Kidney tubule cell (primary cell): ENCODE results near the gene MXD3.

Experiments used
- DNase-seq: peaks from one replicate; pipeline ENCODE4 v3.0.0-alpha.2; 2018; ENCODE audit warnings: low spot score

MXD3 gene

GRCh38 chr5:177303121-177303924, 8.4 kb downstream of the MXD3 start, which contains the start of the genes PRELID1 and RAB24:
PRELID1 (plus strand) TSS chr5:177303799; CDS start chr5:177303986, 187 bp downstream.
RAB24 (minus strand) TSS chr5:177303719; CDS start chr5:177303288, 431 bp downstream.
- peak; percentile 84 for DNase-seq

GRCh38 chr5:177302354-177303110, 9.2 kb downstream of the MXD3 start:
- DNase-seq, result peak; percentile 22

- peak; percentile 89 for DNase-seq
Observed at GRCh38 chr5:177301503-177302165, 10.1 kb downstream of the MXD3 start.

- DNase-seq, result peak; percentile 61
Observed at GRCh38 chr5:177300951-177301350, 10.7 kb downstream of the MXD3 start.

- DNase-seq, result peak; percentile 77
Observed at GRCh38 chr5:177300236-177300880, 11.3 kb downstream of the MXD3 start.

GRCh38 chr5:177299697-177300096, 12.0 kb downstream of the MXD3 start:
- no peak for DNase-seq

- no peak for DNase-seq
Observed at GRCh38 chr5:177297922-177298321, 13.8 kb downstream of the MXD3 start.

- no peak for DNase-seq
Observed at GRCh38 chr5:177296581-177296980, 15.1 kb downstream of the MXD3 start.

- no peak for DNase-seq
Observed at GRCh38 chr5:177295924-177296323, 15.8 kb downstream of the MXD3 start.

GRCh38 chr5:177294632-177295031, 17.1 kb downstream of the MXD3 start:
- no peak for DNase-seq

GRCh38 chr5:177293819-177294581, 17.7 kb downstream of the MXD3 start:
- DNase-seq, result no peak

- DNase-seq, result no peak
Observed at GRCh38 chr5:177291735-177292134, 20.0 kb downstream of the MXD3 start.

- DNase-seq, result no peak
Observed at GRCh38 chr5:177290816-177291596, 20.7 kb downstream of the MXD3 start.

GRCh38 chr5:177288191-177288590, 23.5 kb downstream of the MXD3 start:
- no peak for DNase-seq

- DNase-seq, result peak; percentile 46
Observed at GRCh38 chr5:177276886-177277285, 34.8 kb downstream of the MXD3 start.

GRCh38 chr5:177275883-177276282, 35.8 kb downstream of the MXD3 start:
- DNase-seq, result no peak

- no peak for DNase-seq
Observed at GRCh38 chr5:177271113-177271512, 40.6 kb downstream of the MXD3 start.

- DNase-seq, result no peak
Observed at GRCh38 chr5:177270653-177271052, 41.0 kb downstream of the MXD3 start.

GRCh38 chr5:177269976-177270375, 41.7 kb downstream of the MXD3 start:
- DNase-seq, result no peak

- DNase-seq, result no peak
Observed at GRCh38 chr5:177269232-177269895, 42.3 kb downstream of the MXD3 start.
